ENCODE data around the gene LRCH1. TPM values are rescaled to one million over a fixed set of nuclear protein-coding genes. Genes with fewer than 3 reads are reported as not detected.
A peak's percentile ranks its signal among the peaks of the same experiment; 100 is the strongest.
"Not testable (repeated sequence)": the region's sequence is repeated elsewhere in the genome, so short reads cannot be mapped to it uniquely, and the experiment has no call there.

Gene LRCH1
- total RNA-seq, 1 experiment from 2014 or later, result 7.4 TPM

- DNase-seq (ENCODE audit: low read depth), result no peak
Observed at GRCh38 chr13:46748300-46748699, 195.3 kb downstream of the LRCH1 start.

GRCh38 chr13:46749951-46750350 lies 197.0 kb downstream of the LRCH1 start:
- peak; percentile 36 for DNase-seq (ENCODE audit: low read depth)

GRCh38 chr13:46751811-46752635 lies 199.1 kb downstream of the LRCH1 start:
- DNase-seq (ENCODE audit: low read depth), result peak; percentile 44

- no peak for DNase-seq (ENCODE audit: low read depth)
Observed at GRCh38 chr13:46753137-46753536, 200.2 kb downstream of the LRCH1 start.

- no peak for DNase-seq (ENCODE audit: low read depth)
Observed at GRCh38 chr13:46753917-46754316, 200.9 kb downstream of the LRCH1 start.

GRCh38 chr13:46754812-46755211 lies 201.8 kb downstream of the LRCH1 start:
- no peak for DNase-seq (ENCODE audit: low read depth)

DNA sequence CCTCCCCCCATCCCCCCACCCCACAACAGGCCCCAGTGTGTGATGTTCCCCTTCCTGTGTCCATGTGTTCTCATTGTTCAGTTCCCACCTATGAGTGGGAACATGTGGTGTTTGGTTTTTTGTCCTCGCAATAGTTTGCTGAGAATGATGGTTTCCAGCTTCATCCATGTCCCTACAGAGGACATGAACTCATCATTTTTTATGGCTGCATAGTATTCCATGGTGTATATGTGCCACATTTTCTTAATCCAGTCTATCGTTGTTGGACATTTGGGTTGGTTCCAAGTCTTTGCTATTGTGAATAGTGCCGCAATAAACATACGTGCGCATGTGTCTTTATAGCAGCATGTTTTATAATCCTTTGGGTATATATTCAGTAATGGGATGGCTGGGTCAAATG lies 202.5 kb downstream of the LRCH1 start:
- DNase-seq (ENCODE audit: low read depth), result not testable (repeated sequence)

GRCh38 chr13:46756977-46757376 lies 204.0 kb downstream of the LRCH1 start:
- no peak for DNase-seq (ENCODE audit: low read depth)

- no peak for DNase-seq (ENCODE audit: low read depth)
Observed at GRCh38 chr13:46757640-46758039, 204.7 kb downstream of the LRCH1 start.

GRCh38 chr13:46759846-46760245 lies 206.9 kb downstream of the LRCH1 start:
- DNase-seq (ENCODE audit: low read depth), result no peak

GRCh38 chr13:46761174-46761573 lies 208.2 kb downstream of the LRCH1 start:
- DNase-seq (ENCODE audit: low read depth), result no peak

DNA sequence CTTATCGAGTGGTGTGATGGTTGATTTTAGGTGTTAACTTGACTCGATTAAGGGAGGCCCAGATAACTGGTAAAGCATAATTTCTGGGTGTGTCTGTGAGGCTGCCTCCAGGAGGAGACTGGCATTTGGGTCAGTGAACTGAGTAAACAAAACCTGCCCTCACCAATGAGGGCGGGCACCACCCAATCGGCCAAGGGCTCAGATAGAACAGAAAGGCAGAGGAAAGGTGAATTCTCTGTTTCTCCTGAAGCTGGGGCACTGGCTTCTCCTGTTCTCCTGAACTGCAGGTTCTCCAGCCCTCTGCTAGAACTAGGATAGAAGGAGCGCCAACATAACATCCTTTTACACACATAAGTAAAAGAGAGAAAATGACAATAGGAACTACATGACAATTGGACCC lies 208.9 kb downstream of the LRCH1 start:
- DNase-seq (ENCODE audit: low read depth), result no peak

DNA sequence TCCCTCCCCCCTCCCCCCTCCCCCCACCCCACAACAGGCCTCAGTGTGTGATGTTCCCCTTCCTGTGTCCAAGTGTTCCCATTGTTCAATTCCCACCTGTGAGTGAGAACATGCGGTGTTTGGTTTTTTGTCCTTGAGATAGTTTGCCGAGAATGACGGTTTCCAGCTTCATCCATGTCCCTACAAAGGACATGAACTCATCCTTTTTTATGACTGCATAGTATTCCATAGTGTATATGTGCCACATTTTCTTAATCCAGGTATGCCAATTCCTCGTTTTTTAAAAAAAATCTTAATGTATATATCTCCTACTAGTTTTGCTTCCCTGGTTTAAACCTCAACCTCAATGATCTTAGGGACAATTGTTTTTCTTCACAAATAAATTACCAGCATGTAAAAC lies 217.0 kb downstream of the LRCH1 start:
- DNase-seq (ENCODE audit: low read depth), result not testable (repeated sequence)

GRCh38 chr13:46771693-46772092 lies 218.7 kb downstream of the LRCH1 start:
- no peak for DNase-seq (ENCODE audit: low read depth)

GRCh38 chr13:46773541-46773940 lies 220.6 kb downstream of the LRCH1 start:
- DNase-seq (ENCODE audit: low read depth), result no peak

GRCh38 chr13:46775385-46776107 lies 222.6 kb downstream of the LRCH1 start:
- no peak for DNase-seq (ENCODE audit: low read depth)

- DNase-seq (ENCODE audit: low read depth), result no peak
Observed at GRCh38 chr13:46778095-46778494, 225.1 kb downstream of the LRCH1 start.

DNA sequence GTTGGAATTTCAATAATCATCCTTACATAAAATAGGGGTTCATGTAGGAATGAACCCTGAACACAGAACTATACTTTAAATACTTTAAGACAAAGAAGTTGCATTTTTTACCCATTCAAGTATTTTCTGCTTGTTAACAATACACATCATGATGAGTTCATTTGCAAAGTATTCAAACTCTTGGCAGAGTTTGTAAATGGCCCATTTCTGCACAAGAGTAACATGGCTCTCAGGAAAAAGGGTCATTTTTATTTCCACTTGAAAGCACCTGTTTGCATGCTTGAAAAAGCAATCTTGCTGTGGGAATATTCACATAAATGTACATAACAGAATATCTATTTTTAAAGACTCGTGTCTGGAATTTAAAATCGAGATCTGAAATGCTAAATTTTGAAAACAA lies 225.9 kb downstream of the LRCH1 start:
- DNase-seq (ENCODE audit: low read depth), result peak; percentile 38

DNA sequence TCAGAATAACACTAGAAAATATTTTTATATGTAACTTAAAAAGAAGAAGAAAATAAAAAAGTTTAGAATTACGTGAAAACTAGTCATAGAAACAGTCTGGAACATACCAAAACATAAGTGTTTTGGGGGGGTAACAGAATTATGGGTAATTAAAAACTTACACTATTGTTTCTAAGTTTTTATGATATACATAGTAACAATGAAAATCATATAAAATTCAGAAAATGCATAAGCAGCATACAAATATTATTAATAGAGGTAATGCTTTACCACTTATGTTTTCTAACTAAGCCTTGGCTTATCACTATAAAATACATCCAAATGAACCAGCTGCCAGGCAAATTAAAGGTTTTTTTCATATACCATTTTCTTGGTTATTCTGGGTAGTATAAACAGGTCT lies 229.1 kb downstream of the LRCH1 start:
- DNase-seq (ENCODE audit: low read depth), result no peak

DNA sequence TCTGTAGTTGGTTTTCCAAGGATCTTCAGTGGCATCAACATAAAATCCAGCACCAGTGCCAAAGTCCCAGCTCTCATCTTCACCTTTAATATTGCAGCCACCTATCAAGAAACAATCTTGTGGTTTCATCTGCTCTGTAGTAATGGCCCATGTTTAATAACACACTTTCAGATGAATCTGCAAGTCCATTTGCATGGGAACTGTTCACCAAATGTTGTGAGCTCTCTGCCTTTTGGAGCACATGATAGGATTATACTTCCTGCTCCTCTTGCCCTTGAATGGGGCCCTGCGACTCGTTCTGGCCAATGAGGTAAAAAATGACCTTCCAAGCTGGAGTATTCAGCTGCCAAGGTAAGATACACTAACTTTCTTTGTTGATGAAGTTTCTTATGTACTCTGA lies 229.7 kb downstream of the LRCH1 start:
- no peak for DNase-seq (ENCODE audit: low read depth)

DNA sequence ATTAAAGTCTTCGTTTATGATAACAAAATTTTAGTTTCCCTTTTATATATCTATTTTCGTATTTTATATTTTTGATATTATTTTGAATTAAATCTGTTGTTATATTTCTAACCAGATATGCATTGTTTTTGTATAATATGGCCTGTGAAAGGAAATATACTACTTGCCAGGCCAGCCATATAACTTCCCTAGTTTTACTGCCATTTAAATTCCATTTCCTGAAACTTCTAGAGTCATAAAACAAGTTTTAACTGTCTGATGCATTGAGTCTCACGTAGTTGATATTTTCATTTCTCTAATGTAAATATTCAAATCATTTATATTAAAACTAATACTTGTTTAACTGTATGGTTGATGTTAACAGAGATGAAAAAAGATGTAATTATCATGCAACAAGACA lies 230.5 kb downstream of the LRCH1 start:
- DNase-seq (ENCODE audit: low read depth), result no peak

- no peak for DNase-seq (ENCODE audit: low read depth)
Observed at GRCh38 chr13:46795321-46795720, 242.4 kb downstream of the LRCH1 start.

DNA sequence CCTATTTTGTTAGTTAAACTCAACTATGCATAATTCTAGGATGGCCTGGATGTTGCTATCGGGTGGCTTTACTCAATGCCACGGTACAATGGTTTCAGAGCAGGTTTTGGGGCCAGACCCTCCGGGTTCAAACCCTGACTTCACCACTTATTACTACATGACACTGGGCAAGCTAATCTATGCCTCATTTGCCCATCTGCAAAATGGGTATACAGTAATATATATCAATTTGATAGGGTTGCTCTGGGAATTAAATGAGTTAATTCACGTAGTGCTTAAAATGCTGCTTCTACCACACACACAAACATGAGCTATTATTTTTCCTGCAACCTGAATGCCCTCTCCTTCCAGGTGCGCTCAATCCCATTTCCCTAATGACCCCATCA lies 243.2 kb downstream of the LRCH1 start:
- no peak for DNase-seq (ENCODE audit: low read depth)
